ENCODE data around the gene KRT7. TPM values are rescaled to one million over a fixed set of nuclear protein-coding genes. Genes with fewer than 3 reads are reported as not detected.

The KRT7 gene
- total and polyA plus RNA-seq, 9 of the 15 experiments (the other 6 are each of a cell fraction or from before 2014, with no cell fraction given), result 1.4 TPM; not detected in 8

- TF ChIP-seq ZBTB5 (IDR thresholded peaks at IDR 0.05) (no peak), PHTF2 (CRISPR knock-in tag; IDR thresholded peaks at IDR 0.05) (no peak), PHF21A (IDR thresholded peaks at IDR 0.05; ENCODE audit: borderline replicate concordance, low read depth) (no peak), SMAD4 (CRISPR knock-in tag; conservative IDR thresholded peaks at IDR 0.05) (peak; percentile 70), CTCFL (IDR thresholded peaks at IDR 0.05; ENCODE audit: borderline replicate concordance, insufficient read depth, low read depth, low read length, poor library complexity, severe bottlenecking) (no peak), SMAD1 (IDR thresholded peaks at IDR 0.05; ENCODE audit: low read depth, low read length, partially characterized antibody) (no peak), ZNF766 (CRISPR knock-in tag; conservative IDR thresholded peaks at IDR 0.05) (0 out of 2 replicates have a peak, but pooled peaks have one; percentile 20), HDAC1 (IDR thresholded peaks at IDR 0.05) (no peak), NFRKB (IDR thresholded peaks at IDR 0.05; ENCODE audit: low read depth) (no peak), TCF7L2 (IDR thresholded peaks at IDR 0.05; ENCODE audit: low read depth, low read length) (no peak), ARNT (IDR thresholded peaks at IDR 0.05) (no peak), DACH1 (IDR thresholded peaks at IDR 0.05; ENCODE audit: partially characterized antibody) (no peak), ELK3 (CRISPR knock-in tag; IDR thresholded peaks at IDR 0.05) (no peak), MAZ (CRISPR knock-in tag; conservative IDR thresholded peaks at IDR 0.05 in 1 of 2, IDR thresholded peaks at IDR 0.05 in 1 of 2) (no peak)
- TF ChIP-seq, protein P1, sequence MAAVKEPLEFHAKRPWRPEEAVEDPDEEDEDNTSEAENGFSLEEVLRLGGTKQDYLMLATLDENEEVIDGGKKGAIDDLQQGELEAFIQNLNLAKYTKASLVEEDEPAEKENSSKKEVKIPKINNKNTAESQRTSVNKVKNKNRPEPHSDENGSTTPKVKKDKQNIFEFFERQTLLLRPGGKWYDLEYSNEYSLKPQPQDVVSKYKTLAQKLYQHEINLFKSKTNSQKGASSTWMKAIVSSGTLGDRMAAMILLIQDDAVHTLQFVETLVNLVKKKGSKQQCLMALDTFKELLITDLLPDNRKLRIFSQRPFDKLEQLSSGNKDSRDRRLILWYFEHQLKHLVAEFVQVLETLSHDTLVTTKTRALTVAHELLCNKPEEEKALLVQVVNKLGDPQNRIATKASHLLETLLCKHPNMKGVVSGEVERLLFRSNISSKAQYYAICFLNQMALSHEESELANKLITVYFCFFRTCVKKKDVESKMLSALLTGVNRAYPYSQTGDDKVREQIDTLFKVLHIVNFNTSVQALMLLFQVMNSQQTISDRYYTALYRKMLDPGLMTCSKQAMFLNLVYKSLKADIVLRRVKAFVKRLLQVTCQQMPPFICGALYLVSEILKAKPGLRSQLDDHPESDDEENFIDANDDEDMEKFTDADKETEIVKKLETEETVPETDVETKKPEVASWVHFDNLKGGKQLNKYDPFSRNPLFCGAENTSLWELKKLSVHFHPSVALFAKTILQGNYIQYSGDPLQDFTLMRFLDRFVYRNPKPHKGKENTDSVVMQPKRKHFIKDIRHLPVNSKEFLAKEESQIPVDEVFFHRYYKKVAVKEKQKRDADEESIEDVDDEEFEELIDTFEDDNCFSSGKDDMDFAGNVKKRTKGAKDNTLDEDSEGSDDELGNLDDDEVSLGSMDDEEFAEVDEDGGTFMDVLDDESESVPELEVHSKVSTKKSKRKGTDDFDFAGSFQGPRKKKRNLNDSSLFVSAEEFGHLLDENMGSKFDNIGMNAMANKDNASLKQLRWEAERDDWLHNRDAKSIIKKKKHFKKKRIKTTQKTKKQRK (IDR thresholded peaks at IDR 0.05; ENCODE audit: borderline replicate concordance, low read depth, low read length), result no peak
Observed at GRCh38 chr12:52280319-52280795, 47.3 kb downstream of the KRT7 start (continued).

Data from K562 (cell line).